Measurements from ENCODE around the gene FOXK1. TPM values are rescaled to one million over a fixed set of nuclear protein-coding genes. Genes with fewer than 3 reads are reported as not detected.
A peak's percentile ranks its signal among the peaks of the same experiment; 100 is the strongest.

The FOXK1 gene
- total and polyA plus RNA-seq, 2 of the 13 experiments (the other 11 are each of a cell fraction or from before 2014, with no cell fraction given), result 4.6 to 8.8 TPM

DNA sequence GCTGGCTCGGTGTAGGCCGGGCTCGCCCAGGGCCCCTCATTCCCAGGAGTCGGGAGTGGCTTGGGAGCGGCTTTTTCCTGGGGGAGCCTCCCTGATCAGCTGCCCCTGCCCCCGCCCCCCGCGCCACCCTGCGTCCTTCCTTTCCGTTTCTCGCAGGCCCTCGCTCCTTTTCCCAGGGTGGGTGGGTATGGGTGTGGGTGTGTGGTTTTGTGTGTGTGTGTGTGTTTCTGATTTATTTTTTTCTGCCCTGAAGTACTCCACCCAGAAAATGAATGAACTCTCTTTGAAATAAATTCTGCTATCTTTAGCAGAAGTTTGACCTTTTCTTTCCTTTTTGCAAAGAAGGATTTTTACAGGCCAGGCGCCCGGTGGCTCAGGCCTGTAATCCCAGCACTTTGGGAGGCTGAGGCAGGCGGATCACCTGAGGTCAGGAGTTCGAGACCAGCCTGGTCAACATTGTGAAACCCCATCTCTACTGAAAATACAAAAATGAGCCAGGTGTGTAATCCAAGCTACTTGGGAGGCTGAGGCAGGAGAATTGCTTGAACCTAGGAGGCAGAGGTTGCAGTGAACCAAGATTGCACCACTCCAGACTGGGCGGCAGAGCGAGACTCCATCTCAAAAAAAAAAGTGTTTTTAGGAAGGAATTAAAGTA is 63.3 kb downstream of the FOXK1 start (continued):
- TF ChIP-seq, protein P1, sequence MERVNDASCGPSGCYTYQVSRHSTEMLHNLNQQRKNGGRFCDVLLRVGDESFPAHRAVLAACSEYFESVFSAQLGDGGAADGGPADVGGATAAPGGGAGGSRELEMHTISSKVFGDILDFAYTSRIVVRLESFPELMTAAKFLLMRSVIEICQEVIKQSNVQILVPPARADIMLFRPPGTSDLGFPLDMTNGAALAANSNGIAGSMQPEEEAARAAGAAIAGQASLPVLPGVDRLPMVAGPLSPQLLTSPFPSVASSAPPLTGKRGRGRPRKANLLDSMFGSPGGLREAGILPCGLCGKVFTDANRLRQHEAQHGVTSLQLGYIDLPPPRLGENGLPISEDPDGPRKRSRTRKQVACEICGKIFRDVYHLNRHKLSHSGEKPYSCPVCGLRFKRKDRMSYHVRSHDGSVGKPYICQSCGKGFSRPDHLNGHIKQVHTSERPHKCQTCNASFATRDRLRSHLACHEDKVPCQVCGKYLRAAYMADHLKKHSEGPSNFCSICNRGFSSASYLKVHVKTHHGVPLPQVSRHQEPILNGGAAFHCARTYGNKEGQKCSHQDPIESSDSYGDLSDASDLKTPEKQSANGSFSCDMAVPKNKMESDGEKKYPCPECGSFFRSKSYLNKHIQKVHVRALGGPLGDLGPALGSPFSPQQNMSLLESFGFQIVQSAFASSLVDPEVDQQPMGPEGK (CRISPR knock-in tag; IDR thresholded peaks at IDR 0.05), result peak; percentile 93; the same call in 1 of the 2 replicates
- TF ChIP-seq, protein P2, sequence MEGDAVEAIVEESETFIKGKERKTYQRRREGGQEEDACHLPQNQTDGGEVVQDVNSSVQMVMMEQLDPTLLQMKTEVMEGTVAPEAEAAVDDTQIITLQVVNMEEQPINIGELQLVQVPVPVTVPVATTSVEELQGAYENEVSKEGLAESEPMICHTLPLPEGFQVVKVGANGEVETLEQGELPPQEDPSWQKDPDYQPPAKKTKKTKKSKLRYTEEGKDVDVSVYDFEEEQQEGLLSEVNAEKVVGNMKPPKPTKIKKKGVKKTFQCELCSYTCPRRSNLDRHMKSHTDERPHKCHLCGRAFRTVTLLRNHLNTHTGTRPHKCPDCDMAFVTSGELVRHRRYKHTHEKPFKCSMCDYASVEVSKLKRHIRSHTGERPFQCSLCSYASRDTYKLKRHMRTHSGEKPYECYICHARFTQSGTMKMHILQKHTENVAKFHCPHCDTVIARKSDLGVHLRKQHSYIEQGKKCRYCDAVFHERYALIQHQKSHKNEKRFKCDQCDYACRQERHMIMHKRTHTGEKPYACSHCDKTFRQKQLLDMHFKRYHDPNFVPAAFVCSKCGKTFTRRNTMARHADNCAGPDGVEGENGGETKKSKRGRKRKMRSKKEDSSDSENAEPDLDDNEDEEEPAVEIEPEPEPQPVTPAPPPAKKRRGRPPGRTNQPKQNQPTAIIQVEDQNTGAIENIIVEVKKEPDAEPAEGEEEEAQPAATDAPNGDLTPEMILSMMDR (CRISPR knock-in tag; IDR thresholded peaks at IDR 0.05), result 0 out of 2 replicates have a peak, but pooled peaks have one; percentile 1
- no peak for TF ChIP-seq ZNF816 (CRISPR knock-in tag; IDR thresholded peaks at IDR 0.05; ENCODE audit: borderline replicate concordance)
- no peak for TF ChIP-seq ZFP37 (CRISPR knock-in tag; IDR thresholded peaks at IDR 0.05; ENCODE audit: borderline replicate concordance)
- TF ChIP-seq LCORL (IDR thresholded peaks at IDR 0.05), result no peak
- 0 out of 2 replicates have a peak, but pooled peaks have one; percentile 6 for TF ChIP-seq LCORL (CRISPR knock-in tag; IDR thresholded peaks at IDR 0.05)
- TF ChIP-seq MED1 (CRISPR knock-in tag; IDR thresholded peaks at IDR 0.05), result 0 out of 2 replicates have a peak, but pooled peaks have one; percentile 2
- TF ChIP-seq FOXA1 (IDR thresholded peaks at IDR 0.05), result no peak
- no peak for TF ChIP-seq FOXA1 (CRISPR knock-in tag; IDR thresholded peaks at IDR 0.05)
- TF ChIP-seq, protein P3, sequence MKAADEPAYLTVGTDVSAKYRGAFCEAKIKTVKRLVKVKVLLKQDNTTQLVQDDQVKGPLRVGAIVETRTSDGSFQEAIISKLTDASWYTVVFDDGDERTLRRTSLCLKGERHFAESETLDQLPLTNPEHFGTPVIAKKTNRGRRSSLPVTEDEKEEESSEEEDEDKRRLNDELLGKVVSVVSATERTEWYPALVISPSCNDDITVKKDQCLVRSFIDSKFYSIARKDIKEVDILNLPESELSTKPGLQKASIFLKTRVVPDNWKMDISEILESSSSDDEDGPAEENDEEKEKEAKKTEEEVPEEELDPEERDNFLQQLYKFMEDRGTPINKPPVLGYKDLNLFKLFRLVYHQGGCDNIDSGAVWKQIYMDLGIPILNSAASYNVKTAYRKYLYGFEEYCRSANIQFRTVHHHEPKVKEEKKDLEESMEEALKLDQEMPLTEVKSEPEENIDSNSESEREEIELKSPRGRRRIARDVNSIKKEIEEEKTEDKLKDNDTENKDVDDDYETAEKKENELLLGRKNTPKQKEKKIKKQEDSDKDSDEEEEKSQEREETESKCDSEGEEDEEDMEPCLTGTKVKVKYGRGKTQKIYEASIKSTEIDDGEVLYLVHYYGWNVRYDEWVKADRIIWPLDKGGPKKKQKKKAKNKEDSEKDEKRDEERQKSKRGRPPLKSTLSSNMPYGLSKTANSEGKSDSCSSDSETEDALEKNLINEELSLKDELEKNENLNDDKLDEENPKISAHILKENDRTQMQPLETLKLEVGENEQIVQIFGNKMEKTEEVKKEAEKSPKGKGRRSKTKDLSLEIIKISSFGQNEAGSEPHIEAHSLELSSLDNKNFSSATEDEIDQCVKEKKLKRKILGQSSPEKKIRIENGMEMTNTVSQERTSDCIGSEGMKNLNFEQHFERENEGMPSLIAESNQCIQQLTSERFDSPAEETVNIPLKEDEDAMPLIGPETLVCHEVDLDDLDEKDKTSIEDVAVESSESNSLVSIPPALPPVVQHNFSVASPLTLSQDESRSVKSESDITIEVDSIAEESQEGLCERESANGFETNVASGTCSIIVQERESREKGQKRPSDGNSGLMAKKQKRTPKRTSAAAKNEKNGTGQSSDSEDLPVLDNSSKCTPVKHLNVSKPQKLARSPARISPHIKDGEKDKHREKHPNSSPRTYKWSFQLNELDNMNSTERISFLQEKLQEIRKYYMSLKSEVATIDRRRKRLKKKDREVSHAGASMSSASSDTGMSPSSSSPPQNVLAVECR (CRISPR knock-in tag; IDR thresholded peaks at IDR 0.05; ENCODE audit: borderline replicate concordance), result peak; percentile 2; the same call in 1 of the 2 replicates
- TF ChIP-seq FOXK1 (CRISPR knock-in tag; IDR thresholded peaks at IDR 0.05; ENCODE audit: borderline replicate concordance, low read depth), result no peak
- TF ChIP-seq ZFP36L2 (CRISPR knock-in tag; IDR thresholded peaks at IDR 0.05), result no peak
- no peak for TF ChIP-seq U2AF1 (optimal IDR thresholded peaks at IDR 0.05; ENCODE audit: low read depth, low read length)
- no peak for TF ChIP-seq DNMT3B (CRISPR knock-in tag; conservative IDR thresholded peaks at IDR 0.05)
- peak; percentile 30; the same call in 1 of the 2 replicates for TF ChIP-seq ZMYM3 (CRISPR knock-in tag; IDR thresholded peaks at IDR 0.05)
- no peak for TF ChIP-seq RORA (CRISPR knock-in tag; IDR thresholded peaks at IDR 0.05)
- no peak for TF ChIP-seq MLLT10 (CRISPR knock-in tag; IDR thresholded peaks at IDR 0.05)
- no peak for TF ChIP-seq HMG20B (CRISPR knock-in tag; conservative IDR thresholded peaks at IDR 0.05)
- no peak for TF ChIP-seq KLF12 (CRISPR knock-in tag; IDR thresholded peaks at IDR 0.05; ENCODE audit: borderline replicate concordance)
- no peak for TF ChIP-seq AGO1 (IDR thresholded peaks at IDR 0.05; ENCODE audit: low read depth, low read length, poor library complexity, severe bottlenecking)
- no peak for TF ChIP-seq KDM2A (CRISPR knock-in tag; IDR thresholded peaks at IDR 0.05; ENCODE audit: borderline replicate concordance, low read depth)
- TF ChIP-seq CHD4 (IDR thresholded peaks at IDR 0.05; ENCODE audit: borderline replicate concordance, low read length), result 0 out of 2 replicates have a peak, but pooled peaks have one; percentile 50
- TF ChIP-seq HNRNPLL (IDR thresholded peaks at IDR 0.05; ENCODE audit: low read depth, low read length, poor library complexity, severe bottlenecking), result peak; percentile 48
- no peak for TF ChIP-seq ZNF24 (IDR thresholded peaks at IDR 0.05)

Data from HepG2 (cell line).